BLaER1 (cell line): ENCODE data around the gene CHST8.

Experiments
- H3K27ac ChIP-seq: shearing (Covaris generic); formaldehyde crosslinking; 2 replicates; pipeline ENCODE4 v1.8.1; 2022
- H3K27me3 ChIP-seq: shearing (Covaris generic); formaldehyde crosslinking; 2 replicates; pipeline ENCODE4 v1.8.1; 2022
- H3K36me3 ChIP-seq: shearing (Covaris generic); formaldehyde crosslinking; 2 replicates; pipeline ENCODE4 v1.8.1; 2022
- H3K4me1 ChIP-seq: shearing (Covaris generic); formaldehyde crosslinking; 2 replicates; pipeline ENCODE4 v1.8.1; 2022
- H3K4me2 ChIP-seq: shearing (Covaris generic); formaldehyde crosslinking; 2 replicates; pipeline ENCODE4 v1.8.1; 2022
- H3K4me3 ChIP-seq: shearing (Covaris generic); formaldehyde crosslinking; 2 replicates; pipeline ENCODE4 v1.8.1; 2022
- H3K9ac ChIP-seq: shearing (Covaris generic); formaldehyde crosslinking; 2 replicates; pipeline ENCODE4 v1.8.1; 2022
- H3K9me3 ChIP-seq: shearing (Covaris generic); formaldehyde crosslinking; 2 replicates; pipeline ENCODE4 v1.8.1; 2022
- H4K20me1 ChIP-seq: shearing (Covaris generic); formaldehyde crosslinking; 2 replicates; pipeline ENCODE4 v1.8.1; 2022
- Cebpa-rat ChIP-seq: shearing (Covaris generic); IDR thresholded peaks from 2 replicates; pipeline ENCODE4 v1.8.1; 2022

Gene CHST8

DNA sequence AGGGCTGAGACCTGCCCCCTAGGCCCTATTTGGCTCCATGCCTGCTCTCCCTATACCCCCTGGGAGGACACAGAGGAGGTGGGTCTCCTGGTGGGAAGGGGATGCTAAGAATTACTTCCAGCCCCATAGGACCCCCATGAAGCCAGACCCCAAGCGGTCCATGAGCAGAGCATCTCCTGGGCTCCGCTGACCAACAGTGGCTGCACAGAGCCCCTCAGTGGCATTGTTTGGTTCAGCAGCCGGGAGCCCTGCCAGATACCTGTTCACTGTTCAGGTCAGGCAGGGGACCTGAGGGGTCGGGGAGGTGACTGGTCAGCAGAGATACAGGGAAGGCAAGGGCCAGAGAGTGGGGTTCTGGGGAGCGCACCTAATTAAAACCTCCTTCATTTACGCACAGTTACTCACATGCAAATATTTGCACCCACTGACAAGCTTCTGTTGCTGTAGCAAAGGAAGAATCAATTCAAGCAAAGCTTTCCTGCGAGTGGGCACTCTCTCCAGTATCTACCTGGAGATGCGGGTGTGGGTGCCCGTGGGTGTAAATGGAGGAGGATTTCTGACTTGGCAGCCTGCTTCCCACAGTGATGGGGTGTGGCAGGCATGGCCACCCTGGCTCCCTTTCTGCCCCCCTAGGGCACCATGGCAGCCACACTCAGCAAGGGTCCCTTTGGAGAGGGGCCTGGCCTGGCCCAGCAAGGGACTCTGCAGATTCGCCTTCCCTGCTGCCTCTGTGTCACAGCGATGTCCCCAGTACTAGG is 83.5 kb downstream of the CHST8 start:
- Histone ChIP-seq H3K4me3 (no peak overlapping the region), H4K20me1 (no peaks in the 10 kb centered on the region), H3K9me3 (no peaks in the 10 kb centered on the region), H3K9ac (no peak overlapping the region), H3K36me3 (no peaks in the 10 kb centered on the region), H3K4me1 (no peaks in the 10 kb centered on the region), H3K27me3 (no peaks in the 10 kb centered on the region), H3K4me2 (no peak overlapping the region), H3K27ac (no peak overlapping the region)
- no peak for TF ChIP-seq Cebpa-rat

DNA sequence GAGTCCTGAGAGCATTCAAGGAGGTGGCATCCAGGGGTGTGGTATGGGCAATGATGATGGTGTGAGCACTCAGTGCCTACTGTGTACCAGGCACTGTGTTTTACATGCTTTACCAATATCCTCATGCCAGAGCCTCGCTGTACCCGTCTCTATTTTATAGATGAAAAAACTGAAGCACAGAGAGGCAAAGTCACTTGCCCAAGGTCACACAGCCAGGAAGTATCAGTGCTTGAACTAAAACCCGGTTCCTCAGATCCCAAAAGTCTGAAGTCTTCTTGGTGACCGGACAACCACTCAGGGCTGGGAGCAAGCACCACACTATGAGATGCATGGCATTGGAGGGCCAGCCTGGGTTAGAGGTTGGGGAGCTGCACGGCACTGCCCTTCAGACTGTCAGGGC is 84.1 kb downstream of the CHST8 start:
- H3K9ac ChIP-seq: no peak overlapping the region
- no peak overlapping the region for H3K4me3 ChIP-seq
- no peaks in the 10 kb centered on the region for H3K36me3 ChIP-seq
- no peak for TF ChIP-seq Cebpa-rat
- no peaks in the 10 kb centered on the region for H3K9me3 ChIP-seq
- no peak overlapping the region for H3K27ac ChIP-seq
- H3K4me1 ChIP-seq: no peaks in the 10 kb centered on the region
- no peaks in the 10 kb centered on the region for H4K20me1 ChIP-seq
- no peak overlapping the region for H3K4me2 ChIP-seq
- no peaks in the 10 kb centered on the region for H3K27me3 ChIP-seq

DNA sequence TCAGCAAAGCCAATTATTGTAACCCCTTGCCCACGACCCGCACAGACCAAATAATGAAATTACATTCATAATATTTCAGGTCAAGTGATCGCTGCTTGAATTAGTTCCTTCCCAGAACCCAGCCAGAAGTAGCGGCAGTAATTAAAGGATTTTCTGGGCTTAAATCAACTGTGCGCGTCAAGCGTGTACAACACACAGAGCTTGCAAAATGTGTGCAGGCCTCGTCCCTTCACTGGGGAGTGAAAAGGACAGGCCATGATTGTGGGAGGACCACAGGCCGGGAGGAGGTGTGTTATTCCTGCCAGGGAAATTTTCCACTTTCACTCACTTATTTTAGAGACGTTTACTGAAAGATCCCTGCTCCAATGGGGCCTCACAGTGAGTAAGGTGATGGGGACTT is 84.9 kb downstream of the CHST8 start:
- Histone ChIP-seq H3K9ac (no peak overlapping the region), H4K20me1 (no peaks in the 10 kb centered on the region), H3K4me2 (no peak overlapping the region), H3K4me3 (no peak overlapping the region), H3K27me3 (no peaks in the 10 kb centered on the region), H3K9me3 (no peaks in the 10 kb centered on the region), H3K4me1 (no peaks in the 10 kb centered on the region), H3K36me3 (no peaks in the 10 kb centered on the region), H3K27ac (no peak overlapping the region)
- no peak for TF ChIP-seq Cebpa-rat

DNA sequence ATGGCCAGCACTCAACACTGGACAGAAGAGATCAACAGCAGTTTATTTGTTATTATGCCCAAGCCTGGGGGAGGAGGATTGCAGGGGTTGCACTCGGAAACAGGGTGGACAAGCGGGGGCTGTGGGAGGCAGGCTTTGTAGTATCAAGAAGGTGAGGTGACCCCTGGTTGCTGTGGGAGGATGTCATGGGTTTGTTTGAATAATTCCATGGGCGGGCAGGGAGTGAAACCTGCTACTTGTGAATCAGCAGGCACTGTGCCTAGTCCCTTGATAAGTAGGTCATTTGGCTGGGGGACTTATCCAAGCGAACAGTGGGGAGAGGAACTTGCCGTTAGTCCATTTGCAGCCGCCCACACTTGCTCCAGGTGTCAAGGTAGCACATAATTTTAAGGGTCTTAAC is 90.5 kb downstream of the CHST8 start:
- no peaks in the 10 kb centered on the region for H3K9me3 ChIP-seq
- H3K27ac ChIP-seq: no peak overlapping the region
- H4K20me1 ChIP-seq: no peaks in the 10 kb centered on the region
- H3K4me3 ChIP-seq: no peak overlapping the region
- no peak overlapping the region for H3K4me2 ChIP-seq
- H3K9ac ChIP-seq: no peak overlapping the region
- H3K36me3 ChIP-seq: no peaks in the 10 kb centered on the region
- no peaks in the 10 kb centered on the region for H3K27me3 ChIP-seq
- no peak for TF ChIP-seq Cebpa-rat
- H3K4me1 ChIP-seq: no peaks in the 10 kb centered on the region

DNA sequence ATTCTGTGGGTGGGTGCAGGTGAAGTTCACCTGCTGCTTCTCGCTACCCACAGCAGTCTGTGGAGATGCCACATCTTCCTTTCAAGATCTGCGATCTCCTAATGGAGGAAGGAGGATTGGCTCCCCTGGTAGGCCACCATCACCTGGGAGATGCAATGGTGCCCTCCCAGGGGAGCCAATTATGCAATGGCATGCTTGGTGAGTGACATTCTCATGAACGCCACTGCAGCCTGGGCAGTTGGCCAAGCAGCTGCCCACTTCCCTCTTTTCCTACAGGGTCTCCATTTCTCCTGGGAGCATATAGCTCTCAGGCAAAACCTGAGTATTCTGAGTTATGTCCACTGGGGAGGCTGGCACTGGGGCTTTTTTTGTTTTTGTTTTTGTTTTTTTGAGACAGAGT is 91.4 kb downstream of the CHST8 start:
- H3K9ac ChIP-seq: no peak overlapping the region
- no peak overlapping the region for H3K4me3 ChIP-seq
- no peak overlapping the region for H3K27ac ChIP-seq
- H3K36me3 ChIP-seq: no peaks in the 10 kb centered on the region
- no peaks in the 10 kb centered on the region for H3K27me3 ChIP-seq
- H4K20me1 ChIP-seq: no peaks in the 10 kb centered on the region
- no peaks in the 10 kb centered on the region for H3K9me3 ChIP-seq
- no peaks in the 10 kb centered on the region for H3K4me1 ChIP-seq
- TF ChIP-seq Cebpa-rat: no peak
- no peak overlapping the region for H3K4me2 ChIP-seq

DNA sequence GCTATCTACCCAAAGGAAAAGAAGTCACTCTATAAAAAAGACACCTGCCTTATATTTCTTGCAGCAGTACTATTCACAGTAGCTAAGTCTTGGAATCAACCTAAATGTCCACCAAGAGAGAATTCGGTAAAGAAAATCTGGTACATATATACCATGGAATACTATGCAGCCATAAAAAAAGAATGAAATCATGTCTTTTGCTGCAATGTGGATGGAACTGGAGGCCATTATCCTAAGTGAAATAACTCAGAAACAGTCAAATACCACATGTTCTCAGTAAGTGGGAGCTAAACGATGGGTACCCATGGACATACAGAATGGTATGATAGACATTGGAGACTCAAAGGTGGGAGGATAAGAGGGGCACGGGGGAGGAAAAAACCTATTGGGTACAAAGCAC is 92.4 kb downstream of the CHST8 start:
- Histone ChIP-seq H4K20me1 (no peaks in the 10 kb centered on the region), H3K4me3 (no peak overlapping the region), H3K9ac (no peak overlapping the region), H3K4me1 (no peaks in the 10 kb centered on the region), H3K36me3 (no peaks in the 10 kb centered on the region), H3K27ac (no peak overlapping the region), H3K9me3 (no peaks in the 10 kb centered on the region), H3K4me2 (no peak overlapping the region), H3K27me3 (no peaks in the 10 kb centered on the region)
- TF ChIP-seq Cebpa-rat: no peak

DNA sequence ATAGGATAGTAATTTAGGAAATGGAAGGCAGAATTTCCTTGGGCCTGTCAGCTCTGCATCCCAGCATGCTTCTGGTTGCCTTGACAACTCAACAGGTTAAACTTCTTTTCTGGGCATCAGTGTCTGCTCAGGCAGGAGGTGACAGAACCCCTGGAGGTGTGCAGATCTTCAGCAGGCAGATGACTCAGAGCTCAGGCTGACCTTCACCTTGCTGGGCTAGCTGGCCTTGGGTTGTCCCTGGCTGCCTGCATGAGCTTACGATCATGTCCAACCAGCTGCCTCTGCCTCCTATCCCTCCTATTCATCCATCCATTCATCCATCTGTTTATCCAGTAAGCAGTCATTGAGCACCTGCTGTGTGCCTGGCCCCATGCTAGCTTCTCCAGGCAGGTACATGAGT is 93.7 kb downstream of the CHST8 start:
- TF ChIP-seq Cebpa-rat: no peak
- H4K20me1 ChIP-seq: no peaks in the 10 kb centered on the region
- H3K36me3 ChIP-seq: no peaks in the 10 kb centered on the region

DNA sequence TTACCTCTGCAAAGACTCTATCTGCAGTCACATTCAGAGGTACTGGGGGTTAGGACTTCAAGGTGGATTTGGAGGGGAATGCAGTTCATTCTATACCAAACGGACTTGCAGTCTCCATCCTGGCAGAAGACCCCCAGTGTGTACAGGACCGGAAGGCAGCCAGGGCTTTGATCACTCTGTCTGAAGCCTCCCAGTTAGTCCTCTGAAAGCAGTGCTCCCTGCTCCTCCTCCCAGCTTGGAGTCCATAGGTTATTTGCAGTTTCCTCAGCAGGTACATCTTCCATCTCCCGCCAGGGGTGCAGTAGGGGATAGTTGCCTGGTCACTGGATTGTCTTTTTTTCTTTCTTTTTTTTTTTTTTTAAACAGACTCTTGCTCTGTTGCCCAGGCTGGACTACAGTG is 96.1 kb downstream of the CHST8 start:
- Histone ChIP-seq H3K27ac (no peak overlapping the region), H3K4me2 (no peak overlapping the region), H3K4me1 (no peaks in the 10 kb centered on the region), H4K20me1 (no peaks in the 10 kb centered on the region), H3K36me3 (no peaks in the 10 kb centered on the region), H3K27me3 (no peaks in the 10 kb centered on the region), H3K9me3 (no peaks in the 10 kb centered on the region), H3K9ac (no peak overlapping the region), H3K4me3 (no peak overlapping the region)
- TF ChIP-seq Cebpa-rat: no peak

More for the DNA sequence above, 93.7 kb downstream of the CHST8 start:
- H3K4me2 ChIP-seq: no peak overlapping the region
- no peaks in the 10 kb centered on the region for H3K27me3 ChIP-seq
- no peak overlapping the region for H3K4me3 ChIP-seq
- H3K9me3 ChIP-seq: no peaks in the 10 kb centered on the region
- H3K9ac ChIP-seq: no peak overlapping the region
- H3K27ac ChIP-seq: no peak overlapping the region
- H3K4me1 ChIP-seq: no peaks in the 10 kb centered on the region

DNA sequence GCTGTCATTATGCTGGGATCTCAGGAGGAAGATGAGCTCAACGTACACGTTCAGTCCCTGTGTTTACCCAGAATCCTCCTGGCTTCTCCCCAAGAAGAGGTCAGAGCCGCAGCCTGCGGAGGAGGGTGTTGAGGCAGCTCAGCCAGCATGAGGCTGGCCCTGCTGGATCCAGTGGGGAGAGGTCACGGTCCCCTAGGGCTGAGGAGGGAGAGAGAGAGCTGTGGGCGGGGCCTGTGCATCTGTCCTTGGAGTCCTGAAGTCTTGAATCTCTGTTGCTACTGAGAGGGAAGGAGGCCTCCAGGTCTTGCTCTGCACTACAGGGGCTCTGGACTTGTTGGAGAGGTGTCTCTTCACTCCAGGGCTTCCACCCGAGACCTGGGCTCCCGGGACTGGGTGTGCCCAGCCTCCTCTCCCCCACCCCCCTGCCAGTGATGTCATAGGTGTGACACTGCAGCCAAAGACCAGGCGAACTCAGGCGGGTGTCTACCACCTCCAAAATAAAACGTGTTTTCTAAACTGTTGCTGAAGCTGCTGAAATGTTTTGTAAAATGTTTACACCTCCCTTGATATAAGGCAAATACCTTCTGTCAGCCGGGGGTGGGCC is 97.0 kb downstream of the CHST8 start:
- Histone ChIP-seq H3K27ac (no peak overlapping the region), H3K27me3 (no peaks in the 10 kb centered on the region), H3K4me3 (no peak overlapping the region), H3K4me2 (no peak overlapping the region), H3K9me3 (no peaks in the 10 kb centered on the region), H3K36me3 (no peaks in the 10 kb centered on the region), H4K20me1 (no peaks in the 10 kb centered on the region), H3K4me1 (no peaks in the 10 kb centered on the region), H3K9ac (no peak overlapping the region)
- TF ChIP-seq Cebpa-rat: no peak

DNA sequence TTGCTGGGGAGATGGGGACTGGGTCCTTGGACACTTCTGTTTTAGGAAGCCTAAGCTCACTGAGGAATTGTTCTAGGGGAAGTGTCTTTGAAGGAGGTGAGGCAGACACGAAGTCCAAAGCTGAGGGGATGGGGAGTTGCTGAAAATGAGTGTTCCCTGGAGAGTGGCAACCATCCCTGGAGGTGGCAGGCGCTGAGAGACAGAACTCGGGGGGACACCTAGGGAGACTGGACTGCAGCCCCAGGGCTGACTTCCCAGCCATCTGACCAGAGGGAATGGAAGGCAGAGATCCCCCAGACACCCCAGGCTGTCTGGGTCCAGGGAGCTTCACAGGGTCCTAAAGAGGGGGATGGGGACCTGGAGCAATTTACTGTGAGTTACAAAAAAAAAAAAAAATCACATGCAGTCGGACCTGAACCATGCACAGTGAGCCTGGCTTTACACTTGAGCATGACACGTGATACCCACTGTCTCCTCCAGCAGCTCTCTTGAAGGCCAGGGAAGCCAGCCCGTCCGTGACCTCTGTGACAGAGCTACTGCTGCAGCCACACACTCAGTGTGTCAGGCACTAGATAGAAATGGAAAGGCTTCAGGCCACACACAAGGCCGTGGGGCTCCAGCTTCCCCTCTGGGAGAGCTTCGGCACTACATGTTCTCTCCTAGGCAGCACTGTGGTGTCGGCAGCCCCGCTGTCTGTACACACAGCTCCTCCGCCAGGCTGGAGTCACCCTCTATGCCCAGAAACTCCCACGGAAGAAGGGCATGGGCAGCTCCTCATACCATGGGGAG is 97.8 kb downstream of the CHST8 start:
- Histone ChIP-seq H3K4me2 (no peak overlapping the region), H3K27ac (no peak overlapping the region), H3K9me3 (no peaks in the 10 kb centered on the region), H3K36me3 (no peaks in the 10 kb centered on the region), H3K4me3 (no peak overlapping the region), H3K4me1 (peaks cover under 1% of the 10 kb centered on the region; the same call in 1 of the 2 replicates), H3K9ac (no peak overlapping the region), H4K20me1 (no peaks in the 10 kb centered on the region), H3K27me3 (no peaks in the 10 kb centered on the region)
- no peak for TF ChIP-seq Cebpa-rat
